ENCODE data around the gene SHC3. TPM values are rescaled to one million over a fixed set of nuclear protein-coding genes. Genes with fewer than 3 reads are reported as not detected.

Gene SHC3
- total RNA-seq, 8 experiments from 2014 or later = 4.6 to 40.7 (median 10.7) TPM

GRCh38 chr9:89139455-89139854, 39.2 kb downstream of the SHC3 start:
- Histone ChIP-seq H3K4me1 (replicated peaks in 1 of 2) (peaks cover 13 to 20% of the 10 kb centered on the region in 2 donors), H3K27ac (no peak overlapping the region), H3K4me3 (no peak overlapping the region)
- in situ Hi-C loops (cut with MboI; ENCODE audit: low pct_unique_long_range_greater_than_20kb in 2 of 9, low sequenced_read_pairs in 9 of 9, unreplicated experiment in 9 of 9) = no loop called here
- WGBS, 10 experiments = 71 to 100% (median 100%) methylated on average over 1 of the region's 1 CpG; no CpG with 5 or more reads in 2 of the 10 experiments
- ATAC-seq (replicated peaks in 6 of 8) = no peak

- no peak for ATAC-seq (replicated peaks in 6 of 8)
- H3K27ac ChIP-seq = peak overlapping the region in 1 of 2 donors; percentile 17
- no peak overlapping the region for H3K4me3 ChIP-seq
- in situ Hi-C loops (cut with MboI; ENCODE audit: low pct_unique_long_range_greater_than_20kb in 2 of 9, low sequenced_read_pairs in 9 of 9, unreplicated experiment in 9 of 9) = no loop called here
- WGBS, 10 experiments = 47 to 100% (median 91%) methylated on average over 1 to 3 of the region's 3 CpGs; no CpG with 5 or more reads in 2 of the 10 experiments
- H3K4me1 ChIP-seq (replicated peaks in 1 of 2) = peaks cover 13 to 20% of the 10 kb centered on the region in 2 donors
Observed at GRCh38 chr9:89138463-89139390, 39.9 kb downstream of the SHC3 start.

- Histone ChIP-seq H3K27ac (peak overlapping the region in 1 of 2 donors; percentile 17), H3K4me3 (no peak overlapping the region), H3K4me1 (replicated peaks in 1 of 2) (peaks cover 13 to 20% of the 10 kb centered on the region in 2 donors)
- WGBS, 10 experiments = 0 to 60% (median 27%) methylated on average over 1 to 8 of the region's 8 CpGs
- in situ Hi-C loops (cut with MboI; ENCODE audit: low pct_unique_long_range_greater_than_20kb in 2 of 9, low sequenced_read_pairs in 9 of 9, unreplicated experiment in 9 of 9) = no loop called here
- peak; percentile 62 to 99 (median 96) for ATAC-seq (replicated peaks in 6 of 8)
Observed at GRCh38 chr9:89137542-89138462, 40.8 kb downstream of the SHC3 start.

- ATAC-seq (replicated peaks in 6 of 8) = no peak
- in situ Hi-C loops (cut with MboI; ENCODE audit: low pct_unique_long_range_greater_than_20kb in 2 of 9, low sequenced_read_pairs in 9 of 9, unreplicated experiment in 9 of 9) = no loop called here
- WGBS, 10 experiments = 77 to 97% (median 91%) methylated on average over 1 to 3 of the region's 3 CpGs
- H3K4me1 ChIP-seq (replicated peaks in 1 of 2) = peaks cover 9 to 11% of the 10 kb centered on the region in 2 donors
- H3K4me3 ChIP-seq = no peak overlapping the region
- no peak overlapping the region for H3K27ac ChIP-seq
Observed at GRCh38 chr9:89135591-89136166, 42.9 kb downstream of the SHC3 start.

- Histone ChIP-seq H3K27ac (no peak overlapping the region), H3K4me3 (no peak overlapping the region), H3K4me1 (replicated peaks in 1 of 2) (peaks cover 9 to 11% of the 10 kb centered on the region in 2 donors)
- ATAC-seq (replicated peaks in 6 of 8) = no peak
- in situ Hi-C loops (cut with MboI; ENCODE audit: low pct_unique_long_range_greater_than_20kb in 2 of 9, low sequenced_read_pairs in 9 of 9, unreplicated experiment in 9 of 9) = no loop called here
- WGBS, 10 experiments = 67 to 100% (median 100%) methylated on average over 1 of the region's 1 CpG
Observed at GRCh38 chr9:89134709-89135108, 43.9 kb downstream of the SHC3 start.

- no peak overlapping the region for H3K27ac ChIP-seq
- WGBS, 10 experiments = 61 to 100% (median 100%) methylated on average over 1 to 2 of the region's 2 CpGs; no CpG with 5 or more reads in 3 of the 10 experiments
- in situ Hi-C loops (cut with MboI; ENCODE audit: low pct_unique_long_range_greater_than_20kb in 2 of 9, low sequenced_read_pairs in 9 of 9, unreplicated experiment in 9 of 9) = no loop called here
- no peak overlapping the region for H3K4me3 ChIP-seq
- H3K4me1 ChIP-seq (replicated peaks in 1 of 2) = no peaks in the 10 kb centered on the region
- no peak for ATAC-seq (replicated peaks in 6 of 8)
Observed at GRCh38 chr9:89122949-89123348, 55.7 kb downstream of the SHC3 start.

GRCh38 chr9:89120704-89121103, 57.9 kb downstream of the SHC3 start:
- H3K4me3 ChIP-seq = no peak overlapping the region
- H3K4me1 ChIP-seq (replicated peaks in 1 of 2) = no peaks in the 10 kb centered on the region
- no peak overlapping the region for H3K27ac ChIP-seq
- in situ Hi-C loops (cut with MboI; ENCODE audit: low pct_unique_long_range_greater_than_20kb in 2 of 9, low sequenced_read_pairs in 9 of 9, unreplicated experiment in 9 of 9) = no loop called here
- no peak for ATAC-seq (replicated peaks in 6 of 8)
- WGBS, 10 experiments = 78 to 100% (median 96%) methylated on average over 2 to 3 of the region's 3 CpGs

GRCh38 chr9:89116805-89117192, 61.8 kb downstream of the SHC3 start:
- WGBS, 10 experiments = 0 to 85% (median 53%) methylated on average over 1 to 3 of the region's 3 CpGs; no CpG with 5 or more reads in 1 of the 10 experiments
- H3K4me3 ChIP-seq = no peak overlapping the region
- H3K4me1 ChIP-seq (replicated peaks in 1 of 2) = no peaks in the 10 kb centered on the region
- in situ Hi-C loops (cut with MboI; ENCODE audit: low pct_unique_long_range_greater_than_20kb in 2 of 9, low sequenced_read_pairs in 9 of 9, unreplicated experiment in 9 of 9) = no loop called here
- peak in 4 of 8 experiments; percentile 38 to 97 (median 90) for ATAC-seq (replicated peaks in 6 of 8)
- no peak overlapping the region for H3K27ac ChIP-seq

- Histone ChIP-seq H3K4me1 (replicated peaks in 1 of 2) (no peaks in the 10 kb centered on the region), H3K4me3 (no peak overlapping the region), H3K27ac (no peak overlapping the region)
- WGBS, 10 experiments = 28 to 100% (median 90%) methylated on average over 3 to 7 of the region's 8 CpGs; no CpG with 5 or more reads in 1 of the 10 experiments
- peak in 3 of 8 experiments; percentile 36 to 50 (median 40) for ATAC-seq (replicated peaks in 6 of 8)
- in situ Hi-C loops (cut with MboI; ENCODE audit: low pct_unique_long_range_greater_than_20kb in 2 of 9, low sequenced_read_pairs in 9 of 9, unreplicated experiment in 9 of 9) = no loop called here
Observed at GRCh38 chr9:89116064-89116804, 62.4 kb downstream of the SHC3 start.

- in situ Hi-C loops (cut with MboI; ENCODE audit: low pct_unique_long_range_greater_than_20kb in 2 of 9, low sequenced_read_pairs in 9 of 9, unreplicated experiment in 9 of 9) = no loop called here
- peak in 1 of 8 experiments; percentile 12 for ATAC-seq (replicated peaks in 6 of 8)
- Histone ChIP-seq H3K4me1 (replicated peaks in 1 of 2) (no peaks in the 10 kb centered on the region), H3K27ac (no peak overlapping the region), H3K4me3 (no peak overlapping the region)
- 20 to 100% (median 80%) methylated on average over 1 of the region's 1 CpG; no CpG with 5 or more reads in 5 of the 10 experiments for WGBS, 10 experiments
Observed at GRCh38 chr9:89115426-89115825, 63.2 kb downstream of the SHC3 start.

GRCh38 chr9:89114741-89115140, 63.9 kb downstream of the SHC3 start:
- H3K4me1 ChIP-seq (replicated peaks in 1 of 2) = no peaks in the 10 kb centered on the region

GRCh38 chr9:89113851-89114250, 64.8 kb downstream of the SHC3 start:
- H3K27ac ChIP-seq = no peak overlapping the region
- in situ Hi-C loops (cut with MboI; ENCODE audit: low pct_unique_long_range_greater_than_20kb in 2 of 9, low sequenced_read_pairs in 9 of 9, unreplicated experiment in 9 of 9) = no loop called here
- H3K4me3 ChIP-seq = no peak overlapping the region
- WGBS, 10 experiments = 80 to 100% (median 93%) methylated on average over 1 to 3 of the region's 4 CpGs; no CpG with 5 or more reads in 2 of the 10 experiments
- ATAC-seq (replicated peaks in 6 of 8) = no peak
- H3K4me1 ChIP-seq (replicated peaks in 1 of 2) = no peaks in the 10 kb centered on the region

More at GRCh38 chr9:89114741-89115140, 63.9 kb downstream of the SHC3 start:
- no peak for ATAC-seq (replicated peaks in 6 of 8)
- WGBS, 10 experiments = 80 to 100% (median 98%) methylated on average over 1 to 4 of the region's 4 CpGs; no CpG with 5 or more reads in 2 of the 10 experiments
- in situ Hi-C loops (cut with MboI; ENCODE audit: low pct_unique_long_range_greater_than_20kb in 2 of 9, low sequenced_read_pairs in 9 of 9, unreplicated experiment in 9 of 9) = no loop called here
- Histone ChIP-seq H3K27ac (no peak overlapping the region), H3K4me3 (no peak overlapping the region)

Measured in motor neuron (in vitro differentiated cells).